ENCODE measurements around the gene CFD. TPM values are rescaled to one million over a fixed set of nuclear protein-coding genes. Genes with fewer than 3 reads are reported as not detected.

The CFD gene
- polyA plus RNA-seq, 1 experiment, result 0.45 TPM

DNA sequence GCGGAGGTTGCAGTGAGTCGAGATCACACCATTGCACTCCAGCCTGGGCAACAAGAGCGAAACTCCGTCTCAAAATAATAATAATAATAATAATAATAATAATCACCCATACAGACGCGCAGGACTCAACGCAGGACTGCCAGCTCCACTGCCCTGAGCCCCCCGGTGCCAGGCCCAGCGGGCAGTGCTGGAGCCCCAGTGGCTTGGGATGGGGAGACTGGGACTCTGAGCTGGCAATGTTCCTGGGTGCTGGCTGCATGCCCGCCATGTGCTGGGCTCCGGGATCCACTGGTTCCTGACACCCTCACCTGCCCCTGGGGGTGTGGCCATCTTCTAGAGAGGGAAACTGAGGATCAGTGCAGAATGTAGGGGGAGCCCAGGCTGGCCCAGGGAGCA, 32.2 kb upstream of the CFD start:
- ChIA-PET CTCF (no interaction called here), POLR2A (interaction anchor here (0.7 kb wide), 1 partner anchor 18 kb away, joined by 3 read pairs; no protein-coding TSS in a partner anchor)
- Histone ChIP-seq H3K27ac (ENCODE audit: low read depth, low read length) (no peak overlapping the region), H3K9me3 (ENCODE audit: control insufficient read depth, insufficient read depth, low read length) (peaks cover 5% of the 10 kb centered on the region; the same call in 1 of the 2 replicates), H3K4me3 (ENCODE audit: low read depth, low read length) (no peak overlapping the region), H3K27me3 (ENCODE audit: control insufficient read depth, insufficient read depth, low read length) (no peaks in the 10 kb centered on the region)
- DNase-seq (ENCODE audit: low read depth, low spot score), result no peak
- TF ChIP-seq, protein P1, sequence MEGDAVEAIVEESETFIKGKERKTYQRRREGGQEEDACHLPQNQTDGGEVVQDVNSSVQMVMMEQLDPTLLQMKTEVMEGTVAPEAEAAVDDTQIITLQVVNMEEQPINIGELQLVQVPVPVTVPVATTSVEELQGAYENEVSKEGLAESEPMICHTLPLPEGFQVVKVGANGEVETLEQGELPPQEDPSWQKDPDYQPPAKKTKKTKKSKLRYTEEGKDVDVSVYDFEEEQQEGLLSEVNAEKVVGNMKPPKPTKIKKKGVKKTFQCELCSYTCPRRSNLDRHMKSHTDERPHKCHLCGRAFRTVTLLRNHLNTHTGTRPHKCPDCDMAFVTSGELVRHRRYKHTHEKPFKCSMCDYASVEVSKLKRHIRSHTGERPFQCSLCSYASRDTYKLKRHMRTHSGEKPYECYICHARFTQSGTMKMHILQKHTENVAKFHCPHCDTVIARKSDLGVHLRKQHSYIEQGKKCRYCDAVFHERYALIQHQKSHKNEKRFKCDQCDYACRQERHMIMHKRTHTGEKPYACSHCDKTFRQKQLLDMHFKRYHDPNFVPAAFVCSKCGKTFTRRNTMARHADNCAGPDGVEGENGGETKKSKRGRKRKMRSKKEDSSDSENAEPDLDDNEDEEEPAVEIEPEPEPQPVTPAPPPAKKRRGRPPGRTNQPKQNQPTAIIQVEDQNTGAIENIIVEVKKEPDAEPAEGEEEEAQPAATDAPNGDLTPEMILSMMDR (IDR thresholded peaks at IDR 0.05; ENCODE audit: low read depth, low read length), result no peak

DNA sequence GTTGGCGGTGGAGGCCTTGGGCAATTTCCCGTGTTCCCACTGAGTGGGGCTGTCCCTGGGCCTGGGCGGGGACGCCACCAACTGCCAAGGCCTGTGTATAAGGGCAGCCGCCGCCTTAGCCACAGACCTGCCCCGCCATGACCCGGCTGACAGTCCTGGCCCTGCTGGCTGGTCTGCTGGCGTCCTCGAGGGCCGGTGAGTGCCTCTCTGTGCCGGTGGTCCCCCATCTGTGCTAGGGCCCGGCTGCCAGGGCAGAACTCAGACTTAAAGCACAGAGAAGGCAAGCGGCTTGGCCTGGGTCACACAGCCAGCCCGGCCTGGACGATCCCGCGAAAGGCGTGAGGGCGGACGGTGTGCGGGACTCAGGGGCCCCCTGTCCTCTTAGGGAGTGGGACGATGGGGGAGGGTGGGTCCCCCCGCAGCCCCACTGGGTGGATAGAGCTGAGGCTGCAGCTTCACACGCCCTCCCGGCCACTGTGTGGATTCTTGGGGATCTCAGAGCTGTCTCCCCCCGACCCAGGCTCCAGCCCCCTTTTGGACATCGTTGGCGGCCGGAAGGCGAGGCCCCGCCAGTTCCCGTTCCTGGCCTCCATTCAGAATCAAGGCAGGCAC, 31.6 kb upstream of the CFD start, which contains the start of gene AZU1:
Gene AZU1, plus strand, starts transcription at position 128 of the 612 bp plus-strand sequence. Its CDS starts 10 bp downstream, at position 138.
- TF ChIP-seq, protein P1 (IDR thresholded peaks at IDR 0.05; ENCODE audit: low read depth, low read length), result no peak
- Histone ChIP-seq H3K4me3 (ENCODE audit: low read depth, low read length) (no peak within 1 kb of the TSS), H3K9me3 (ENCODE audit: control insufficient read depth, insufficient read depth, low read length) (peaks cover 5% of the 10 kb centered on the region; the same call in 1 of the 2 replicates), H3K27ac (ENCODE audit: low read depth, low read length) (no peak within 1 kb of the TSS), H3K27me3 (ENCODE audit: control insufficient read depth, insufficient read depth, low read length) (no peaks in the 10 kb centered on the region)
- ChIA-PET POLR2A (no interaction called here), CTCF (no interaction called here)
- DNase-seq (ENCODE audit: low read depth, low spot score), result no peak

DNA sequence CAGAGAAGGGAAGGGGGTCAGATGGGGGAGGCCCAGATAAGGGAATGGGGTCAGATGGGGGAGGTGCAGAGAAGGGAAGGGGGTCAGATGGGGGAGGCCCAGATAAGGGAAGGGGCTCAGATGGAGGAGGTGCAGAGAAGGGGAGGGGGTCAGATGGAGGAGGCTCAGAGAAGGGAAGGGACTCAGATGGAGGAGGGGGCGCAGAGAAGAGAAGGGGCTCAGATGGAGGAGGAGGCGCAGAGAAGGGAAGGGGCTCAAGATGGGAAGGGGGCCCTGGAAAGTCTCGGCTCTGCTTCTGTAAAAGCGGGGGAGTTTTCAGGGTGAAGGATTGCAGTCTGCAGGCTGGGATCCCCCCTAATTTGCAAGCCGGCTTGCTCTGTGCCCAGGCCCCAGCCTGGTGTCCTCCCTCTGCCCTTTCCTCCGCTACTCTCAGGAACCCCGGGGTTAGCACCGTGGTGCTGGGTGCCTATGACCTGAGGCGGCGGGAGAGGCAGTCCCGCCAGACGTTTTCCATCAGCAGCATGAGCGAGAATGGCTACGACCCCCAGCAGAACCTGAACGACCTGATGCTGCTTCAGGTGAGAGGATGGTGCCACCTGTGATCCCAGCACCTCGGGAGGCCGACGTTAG, 30.2 kb upstream of the CFD start:
- H3K27me3 ChIP-seq (ENCODE audit: control insufficient read depth, insufficient read depth, low read length), result no peaks in the 10 kb centered on the region
- POLR2A ChIA-PET, result no interaction called here
- H3K4me3 ChIP-seq (ENCODE audit: low read depth, low read length), result no peak overlapping the region
- CTCF ChIA-PET, result no interaction called here
- TF ChIP-seq, protein P1 (IDR thresholded peaks at IDR 0.05; ENCODE audit: low read depth, low read length), result no peak
- H3K9me3 ChIP-seq (ENCODE audit: control insufficient read depth, insufficient read depth, low read length), result peaks cover 5% of the 10 kb centered on the region; the same call in 1 of the 2 replicates
- no peak overlapping the region for H3K27ac ChIP-seq (ENCODE audit: low read depth, low read length)
- no peak for DNase-seq (ENCODE audit: low read depth, low spot score)

DNA sequence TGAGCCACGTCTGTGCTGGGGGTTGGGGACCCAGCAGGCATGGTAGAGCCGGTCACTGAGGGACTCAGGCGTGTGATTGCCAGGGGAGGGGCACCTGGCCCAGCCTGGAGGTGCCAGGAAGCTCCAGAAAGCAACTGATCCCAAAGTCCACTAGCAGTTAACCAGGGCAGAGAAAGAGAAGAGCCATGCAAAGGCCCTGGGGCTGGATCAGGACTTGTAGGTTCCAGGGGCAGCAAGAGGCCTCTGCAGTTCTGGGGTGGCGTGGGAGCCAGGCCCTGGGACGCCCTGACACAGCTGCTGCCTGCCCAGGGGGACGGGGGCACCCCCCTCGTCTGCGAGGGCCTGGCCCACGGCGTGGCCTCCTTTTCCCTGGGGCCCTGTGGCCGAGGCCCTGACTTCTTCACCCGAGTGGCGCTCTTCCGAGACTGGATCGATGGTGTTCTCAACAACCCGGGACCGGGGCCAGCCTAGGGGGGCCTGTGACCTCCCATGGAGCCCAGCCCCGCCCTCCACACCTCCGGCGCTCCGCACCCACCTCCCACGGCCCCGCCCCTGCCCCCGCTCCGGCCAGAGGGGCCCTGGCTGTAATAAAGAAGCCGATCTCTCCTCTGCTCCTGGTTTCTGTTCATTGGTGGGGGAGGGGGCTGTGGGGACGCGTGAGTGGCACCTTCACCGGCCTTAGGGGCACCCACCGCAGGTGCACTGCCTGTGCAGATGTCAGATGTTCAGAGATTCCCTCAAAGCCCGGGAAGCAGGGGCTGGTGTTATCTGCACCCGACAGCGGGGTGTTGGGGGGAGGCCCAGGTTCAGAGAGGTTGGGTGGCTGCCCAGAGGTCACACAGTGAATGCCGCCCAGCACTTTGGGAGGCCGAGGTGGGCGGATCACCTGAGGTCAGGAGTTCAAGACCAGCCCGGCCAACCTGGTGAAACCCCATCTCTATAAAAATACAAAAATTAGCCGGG, 27.8 kb upstream of the CFD start:
- DNase-seq (ENCODE audit: low read depth, low spot score), result no peak
- Histone ChIP-seq H3K27ac (ENCODE audit: low read depth, low read length) (no peak overlapping the region), H3K27me3 (ENCODE audit: control insufficient read depth, insufficient read depth, low read length) (peaks cover 10% of the 10 kb centered on the region), H3K9me3 (ENCODE audit: control insufficient read depth, insufficient read depth, low read length) (no peaks in the 10 kb centered on the region; the same call in 1 of the 2 replicates), H3K4me3 (ENCODE audit: low read depth, low read length) (no peak overlapping the region)
- ChIA-PET POLR2A (interaction anchor here (0.6 to 0.8 kb wide), 3 partner anchors 12 to 72 kb away, joined by 3 to 5 read pairs (median 3); no protein-coding TSS in a partner anchor), CTCF (no interaction called here)
- TF ChIP-seq, protein P1 (IDR thresholded peaks at IDR 0.05; ENCODE audit: low read depth, low read length), result no peak

All from AG04450 (cell line).